OCI-M1 (cell line): ENCODE data around the gene SLC45A3.

Source experiments
- DNase-seq: peaks from one replicate; lab custom pipeline; 2025; lab: John Stamatoyannopoulos, UW

The SLC45A3 gene

GRCh38 chr1:205700865-205701401 is 20.6 kb upstream of the SLC45A3 start:
- DNase-seq, result peak; percentile 42

GRCh38 chr1:205699416-205699815 is 19.1 kb upstream of the SLC45A3 start:
- DNase-seq, result no peak

GRCh38 chr1:205698921-205699320 is 18.6 kb upstream of the SLC45A3 start:
- no peak for DNase-seq

- no peak for DNase-seq
Measured at GRCh38 chr1:205693421-205693991, 13.2 kb upstream of the SLC45A3 start.

GRCh38 chr1:205692423-205692822 is 12.1 kb upstream of the SLC45A3 start:
- DNase-seq, result no peak

- DNase-seq, result no peak
Measured at GRCh38 chr1:205690122-205690756, 9.9 kb upstream of the SLC45A3 start.

GRCh38 chr1:205689479-205689878 is 9.2 kb upstream of the SLC45A3 start:
- no peak for DNase-seq

GRCh38 chr1:205688171-205689080 is 8.1 kb upstream of the SLC45A3 start:
- DNase-seq, result no peak

- no peak for DNase-seq
Measured at GRCh38 chr1:205687242-205687641, 6.9 kb upstream of the SLC45A3 start.

- no peak for DNase-seq
Measured at GRCh38 chr1:205681364-205681763, 1.1 kb upstream of the SLC45A3 start.

GRCh38 chr1:205678286-205679111 is 1.8 kb downstream of the SLC45A3 start:
- peak; percentile 90 for DNase-seq

- DNase-seq, result peak; percentile 79
Measured at GRCh38 chr1:205677167-205677566, 3.1 kb downstream of the SLC45A3 start.

- no peak for DNase-seq
Measured at GRCh38 chr1:205676597-205676996, 3.7 kb downstream of the SLC45A3 start.

GRCh38 chr1:205676002-205676401 is 4.3 kb downstream of the SLC45A3 start:
- no peak for DNase-seq

- no peak for DNase-seq
Measured at GRCh38 chr1:205675247-205675646, 5.1 kb downstream of the SLC45A3 start.

GRCh38 chr1:205672970-205673369 is 7.3 kb downstream of the SLC45A3 start:
- no peak for DNase-seq

GRCh38 chr1:205672395-205672889 is 7.9 kb downstream of the SLC45A3 start:
- no peak for DNase-seq

GRCh38 chr1:205670611-205671430 is 9.5 kb downstream of the SLC45A3 start:
- no peak for DNase-seq

GRCh38 chr1:205670150-205670446 is 10.2 kb downstream of the SLC45A3 start:
- DNase-seq, result no peak

- DNase-seq, result no peak
Measured at GRCh38 chr1:205669341-205670149, 10.8 kb downstream of the SLC45A3 start.
